ENCODE results near the gene F8. TPM values are rescaled to one million over a fixed set of nuclear protein-coding genes. Genes with fewer than 3 reads are reported as not detected.
"Not testable (repeated sequence)": the region's sequence is repeated elsewhere in the genome, so short reads cannot be mapped to it uniquely, and the experiment has no call there.

F8 gene
- total and polyA plus RNA-seq, 4 donors = 6.1 to 38.1 (median 7.6) TPM

DNA sequence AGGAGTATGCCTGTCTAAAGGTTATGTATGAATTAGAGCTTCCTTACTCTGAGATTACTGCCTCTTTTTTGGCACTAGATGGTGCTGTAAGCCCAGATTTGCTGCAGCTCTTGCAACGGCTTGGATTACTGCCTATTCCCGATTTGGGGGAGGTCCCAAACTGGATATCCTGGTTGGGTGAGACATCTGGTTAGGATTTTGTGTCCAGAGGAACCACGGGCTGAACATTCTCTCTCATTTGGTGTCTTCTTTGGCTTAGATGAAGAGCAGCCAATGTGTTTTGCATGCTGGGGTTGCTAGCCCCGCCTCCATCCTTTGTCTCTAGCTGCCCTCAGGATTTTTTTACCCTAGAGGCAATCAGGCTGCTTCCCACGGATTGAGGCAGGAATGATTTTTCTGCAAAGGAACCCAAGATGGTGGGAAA, 104.5 kb downstream of the F8 start:
- H3K4me3 ChIP-seq = no peak overlapping the region
- WGBS, 2 donors = 11 to 13% methylated on average over 5 of the region's 5 CpGs

DNA sequence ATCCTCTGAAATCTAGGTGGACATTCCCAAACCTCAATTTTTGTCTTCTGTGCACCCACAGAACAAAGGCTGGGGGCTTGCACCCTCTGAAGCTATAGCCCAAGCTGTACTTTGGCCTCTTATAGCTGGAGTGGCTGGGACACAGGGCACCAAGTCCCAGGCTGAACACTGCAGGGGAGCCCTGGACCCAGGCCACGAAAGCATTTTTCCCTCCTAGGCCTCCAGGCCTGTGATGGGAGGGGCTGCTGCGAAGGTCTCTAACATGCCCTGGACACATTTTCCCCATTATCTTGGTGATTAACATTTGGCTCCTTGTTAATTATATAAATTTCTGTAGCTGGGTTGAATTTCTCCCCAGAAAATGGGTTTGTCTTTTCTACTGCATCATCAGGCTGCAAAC, 108.5 kb downstream of the F8 start:
- no peak for ATAC-seq (ENCODE audit: insufficient read depth, low FRiP score)
- TF ChIP-seq, protein P1, sequence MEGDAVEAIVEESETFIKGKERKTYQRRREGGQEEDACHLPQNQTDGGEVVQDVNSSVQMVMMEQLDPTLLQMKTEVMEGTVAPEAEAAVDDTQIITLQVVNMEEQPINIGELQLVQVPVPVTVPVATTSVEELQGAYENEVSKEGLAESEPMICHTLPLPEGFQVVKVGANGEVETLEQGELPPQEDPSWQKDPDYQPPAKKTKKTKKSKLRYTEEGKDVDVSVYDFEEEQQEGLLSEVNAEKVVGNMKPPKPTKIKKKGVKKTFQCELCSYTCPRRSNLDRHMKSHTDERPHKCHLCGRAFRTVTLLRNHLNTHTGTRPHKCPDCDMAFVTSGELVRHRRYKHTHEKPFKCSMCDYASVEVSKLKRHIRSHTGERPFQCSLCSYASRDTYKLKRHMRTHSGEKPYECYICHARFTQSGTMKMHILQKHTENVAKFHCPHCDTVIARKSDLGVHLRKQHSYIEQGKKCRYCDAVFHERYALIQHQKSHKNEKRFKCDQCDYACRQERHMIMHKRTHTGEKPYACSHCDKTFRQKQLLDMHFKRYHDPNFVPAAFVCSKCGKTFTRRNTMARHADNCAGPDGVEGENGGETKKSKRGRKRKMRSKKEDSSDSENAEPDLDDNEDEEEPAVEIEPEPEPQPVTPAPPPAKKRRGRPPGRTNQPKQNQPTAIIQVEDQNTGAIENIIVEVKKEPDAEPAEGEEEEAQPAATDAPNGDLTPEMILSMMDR (IDR thresholded peaks at IDR 0.05; ENCODE audit: control extremely low read depth, extremely low read depth) = no peak

More for the DNA sequence above, 104.5 kb downstream of the F8 start:
- TF ChIP-seq, protein P1 (IDR thresholded peaks at IDR 0.05; ENCODE audit: control extremely low read depth, extremely low read depth) = peak; percentile 40
- Histone ChIP-seq H3K9me3 (ENCODE audit: control insufficient read depth in 4 of 4, insufficient read depth in 3 of 4, low read length in 3 of 4) (peaks cover 0 to 10% (median 0%) of the 10 kb centered on the region in 4 donors), H3K9ac (ENCODE audit: insufficient read depth in 1 of 2, low read length in 2 of 2) (no peak overlapping the region), H3K4me1 (ENCODE audit: control insufficient read depth in 5 of 5, insufficient read depth in 5 of 5, low read length in 5 of 5) (no peaks in the 10 kb centered on the region), H3K27me3 (ENCODE audit: control insufficient read depth in 3 of 3, insufficient read depth in 3 of 3, low read length in 2 of 3) (no peaks in the 10 kb centered on the region), H3K27ac (ENCODE audit: low read depth in 1 of 2, low read length in 1 of 2) (no peak overlapping the region), H3K36me3 (ENCODE audit: control insufficient read depth in 4 of 4, insufficient read depth in 4 of 4, low read length in 4 of 4) (no peaks in the 10 kb centered on the region)
- DNase-seq = peak; percentile 79 to 91 (median 89)
- no peak for ATAC-seq (ENCODE audit: insufficient read depth, low FRiP score)

DNA sequence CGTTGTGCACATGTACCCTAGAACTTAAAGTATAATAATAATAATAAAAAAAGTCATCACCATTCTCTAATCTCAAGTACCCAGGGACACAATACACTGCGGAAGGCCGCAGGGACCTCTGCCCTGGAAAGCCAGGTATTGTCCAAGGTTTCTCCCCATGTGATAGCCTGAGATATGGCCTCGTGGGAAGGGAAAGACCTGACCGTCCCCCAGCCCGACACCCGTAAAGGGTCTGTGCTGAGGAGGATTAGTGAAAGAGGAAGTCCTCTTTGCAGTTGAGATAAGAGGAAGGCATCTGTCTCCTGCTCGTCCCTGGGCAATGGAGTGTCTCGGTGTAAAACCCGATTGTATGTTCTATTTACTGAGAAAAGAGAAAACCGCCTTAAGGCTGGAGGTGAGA, 112.0 kb downstream of the F8 start:
- not testable (repeated sequence) for H3K9ac ChIP-seq (ENCODE audit: insufficient read depth in 1 of 2, low read length in 2 of 2); H3K4me1 ChIP-seq (ENCODE audit: control insufficient read depth in 5 of 5, insufficient read depth in 5 of 5, low read length in 5 of 5); H3K27ac ChIP-seq (ENCODE audit: low read depth in 1 of 2, low read length in 1 of 2); H3K27me3 ChIP-seq (ENCODE audit: control insufficient read depth in 3 of 3, insufficient read depth in 3 of 3, low read length in 2 of 3); H3K36me3 ChIP-seq (ENCODE audit: control insufficient read depth in 4 of 4, insufficient read depth in 4 of 4, low read length in 4 of 4); DNase-seq; ATAC-seq (ENCODE audit: insufficient read depth, low FRiP score); H3K4me3 ChIP-seq
- WGBS, 2 donors = 70 to 71% methylated on average over 7 to 11 of the region's 11 CpGs
- H3K9me3 ChIP-seq (ENCODE audit: control insufficient read depth in 4 of 4, insufficient read depth in 3 of 4, low read length in 3 of 4) = peaks cover 0 to 16% (median 3%) of the 10 kb centered on the region in 4 donors

More for the DNA sequence above, 108.5 kb downstream of the F8 start:
- no peaks in the 10 kb centered on the region for H3K4me1 ChIP-seq (ENCODE audit: control insufficient read depth in 5 of 5, insufficient read depth in 5 of 5, low read length in 5 of 5)
- H3K4me3 ChIP-seq = no peak overlapping the region
- peaks cover 0 to 16% (median 3%) of the 10 kb centered on the region in 4 donors for H3K9me3 ChIP-seq (ENCODE audit: control insufficient read depth in 4 of 4, insufficient read depth in 3 of 4, low read length in 3 of 4)
- H3K9ac ChIP-seq (ENCODE audit: insufficient read depth in 1 of 2, low read length in 2 of 2) = no peak overlapping the region
- DNase-seq = no peak
- H3K36me3 ChIP-seq (ENCODE audit: control insufficient read depth in 4 of 4, insufficient read depth in 4 of 4, low read length in 4 of 4) = no peaks in the 10 kb centered on the region
- WGBS, 2 donors = 77 to 94% methylated on average over 2 of the region's 2 CpGs
- no peaks in the 10 kb centered on the region for H3K27me3 ChIP-seq (ENCODE audit: control insufficient read depth in 3 of 3, insufficient read depth in 3 of 3, low read length in 2 of 3)
- H3K27ac ChIP-seq (ENCODE audit: low read depth in 1 of 2, low read length in 1 of 2) = no peak overlapping the region

DNA sequence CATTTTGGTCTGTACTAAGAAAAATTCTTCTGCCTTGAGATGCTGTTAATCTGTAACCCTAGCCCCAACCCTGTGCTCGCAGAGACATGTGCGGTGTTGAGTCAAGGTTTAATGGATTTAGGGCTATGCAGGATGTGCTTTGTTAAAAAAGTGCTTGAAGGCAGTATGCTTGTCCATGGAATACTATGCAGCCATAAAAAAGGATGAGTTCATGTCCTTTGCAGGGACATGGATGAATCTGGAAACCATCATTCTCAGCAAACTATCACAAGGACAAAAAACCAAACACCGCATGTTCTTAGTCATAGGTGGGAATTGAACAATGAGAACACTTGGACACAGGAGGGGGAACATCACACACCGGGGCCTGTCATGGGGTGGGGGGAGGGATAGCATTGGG, 112.5 kb downstream of the F8 start:
- not testable (repeated sequence) for DNase-seq; H3K27ac ChIP-seq (ENCODE audit: low read depth in 1 of 2, low read length in 1 of 2); ATAC-seq (ENCODE audit: insufficient read depth, low FRiP score); H3K36me3 ChIP-seq (ENCODE audit: control insufficient read depth in 4 of 4, insufficient read depth in 4 of 4, low read length in 4 of 4); H3K4me1 ChIP-seq (ENCODE audit: control insufficient read depth in 5 of 5, insufficient read depth in 5 of 5, low read length in 5 of 5); H3K9ac ChIP-seq (ENCODE audit: insufficient read depth in 1 of 2, low read length in 2 of 2); H3K4me3 ChIP-seq; H3K27me3 ChIP-seq (ENCODE audit: control insufficient read depth in 3 of 3, insufficient read depth in 3 of 3, low read length in 2 of 3)
- H3K9me3 ChIP-seq (ENCODE audit: control insufficient read depth in 4 of 4, insufficient read depth in 3 of 4, low read length in 3 of 4) = peaks cover 0 to 16% (median 3%) of the 10 kb centered on the region in 4 donors
- WGBS, 2 donors = 91 to 100% methylated on average over 4 of the region's 4 CpGs

Data from lung (tissue), 12 donors.